ENCODE measurements around the gene PHACTR1.

DNA sequence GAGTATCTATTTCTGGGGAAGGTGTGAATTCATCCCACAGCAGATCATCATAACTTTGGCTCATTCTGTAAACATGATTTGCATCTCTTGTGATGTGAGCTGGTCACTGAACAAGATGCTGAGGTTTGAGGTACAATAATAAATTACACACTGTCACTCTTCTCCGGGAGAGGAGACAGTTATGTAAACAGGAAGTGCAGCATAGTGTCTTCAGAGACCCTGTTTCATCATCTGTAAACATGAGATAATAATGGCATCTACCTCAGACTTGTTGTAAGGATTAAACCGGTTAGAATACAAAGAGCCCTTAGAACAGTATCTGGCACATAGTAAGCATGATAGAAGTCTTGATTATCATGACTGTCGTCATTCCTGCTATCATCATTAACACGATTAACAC is 486.6 kb downstream of the PHACTR1 start:
- TF ChIP-seq, protein P1, sequence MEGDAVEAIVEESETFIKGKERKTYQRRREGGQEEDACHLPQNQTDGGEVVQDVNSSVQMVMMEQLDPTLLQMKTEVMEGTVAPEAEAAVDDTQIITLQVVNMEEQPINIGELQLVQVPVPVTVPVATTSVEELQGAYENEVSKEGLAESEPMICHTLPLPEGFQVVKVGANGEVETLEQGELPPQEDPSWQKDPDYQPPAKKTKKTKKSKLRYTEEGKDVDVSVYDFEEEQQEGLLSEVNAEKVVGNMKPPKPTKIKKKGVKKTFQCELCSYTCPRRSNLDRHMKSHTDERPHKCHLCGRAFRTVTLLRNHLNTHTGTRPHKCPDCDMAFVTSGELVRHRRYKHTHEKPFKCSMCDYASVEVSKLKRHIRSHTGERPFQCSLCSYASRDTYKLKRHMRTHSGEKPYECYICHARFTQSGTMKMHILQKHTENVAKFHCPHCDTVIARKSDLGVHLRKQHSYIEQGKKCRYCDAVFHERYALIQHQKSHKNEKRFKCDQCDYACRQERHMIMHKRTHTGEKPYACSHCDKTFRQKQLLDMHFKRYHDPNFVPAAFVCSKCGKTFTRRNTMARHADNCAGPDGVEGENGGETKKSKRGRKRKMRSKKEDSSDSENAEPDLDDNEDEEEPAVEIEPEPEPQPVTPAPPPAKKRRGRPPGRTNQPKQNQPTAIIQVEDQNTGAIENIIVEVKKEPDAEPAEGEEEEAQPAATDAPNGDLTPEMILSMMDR (IDR thresholded peaks at IDR 0.05; ENCODE audit: low read depth, low read length): no peak
- no peak for TF ChIP-seq EZH2phosphoT487 (IDR thresholded peaks at IDR 0.05; ENCODE audit: low read depth)

Measured in OCI-LY3 (cell line).